GM21529 (cell line): Measurements from ENCODE around the gene SLC35F1.
"Not testable (repeated sequence)": the region's sequence is repeated elsewhere in the genome, so short reads cannot be mapped to it uniquely, and the experiment has no call there.

ENCODE experiments used
- ATAC-seq: cut with Tn5 transposase; IDR thresholded peaks from one replicate; pipeline ENCODE4 v1.9.1; 2021; ENCODE audit not compliant: unreplicated experiment

SLC35F1 gene

GRCh38 chr6:117906958-117907600 is at the start of gene SLC35F1:
Gene SLC35F1, plus strand, starts transcription at chr6:117907264.
- ATAC-seq, result peak; percentile 60

GRCh38 chr6:117858601-117859000 is 48.5 kb upstream of the SLC35F1 start:
- ATAC-seq, result not testable (repeated sequence)

- no peak for ATAC-seq
Observed at GRCh38 chr6:117861545-117861944, 45.5 kb upstream of the SLC35F1 start.

GRCh38 chr6:117866561-117866960 is 40.5 kb upstream of the SLC35F1 start:
- no peak for ATAC-seq

GRCh38 chr6:117870486-117871242 is 36.4 kb upstream of the SLC35F1 start:
- peak; percentile 89 for ATAC-seq

GRCh38 chr6:117880824-117881223 is 26.2 kb upstream of the SLC35F1 start:
- ATAC-seq, result no peak

- ATAC-seq, result no peak
Observed at GRCh38 chr6:117890172-117890571, 16.9 kb upstream of the SLC35F1 start.

- peak; percentile 47 for ATAC-seq
Observed at GRCh38 chr6:117906507-117906957, 532 bp upstream of the SLC35F1 start.

- peak; percentile 13 for ATAC-seq
Observed at GRCh38 chr6:117907601-117908245, 659 bp downstream of the SLC35F1 start.

GRCh38 chr6:117908246-117909068 is 1.4 kb downstream of the SLC35F1 start:
- no peak for ATAC-seq

GRCh38 chr6:117909638-117910037 is 2.6 kb downstream of the SLC35F1 start:
- no peak for ATAC-seq

- ATAC-seq, result no peak
Observed at GRCh38 chr6:117910549-117910948, 3.5 kb downstream of the SLC35F1 start.

- no peak for ATAC-seq
Observed at GRCh38 chr6:117911150-117911549, 4.1 kb downstream of the SLC35F1 start.

GRCh38 chr6:117911660-117912059 is 4.6 kb downstream of the SLC35F1 start:
- no peak for ATAC-seq

GRCh38 chr6:117915846-117916245 is 8.8 kb downstream of the SLC35F1 start:
- no peak for ATAC-seq

GRCh38 chr6:117916483-117916882 is 9.4 kb downstream of the SLC35F1 start:
- no peak for ATAC-seq

GRCh38 chr6:117917176-117917575 is 10.1 kb downstream of the SLC35F1 start:
- no peak for ATAC-seq

GRCh38 chr6:117918454-117918853 is 11.4 kb downstream of the SLC35F1 start:
- no peak for ATAC-seq

- no peak for ATAC-seq
Observed at GRCh38 chr6:117919275-117919674, 12.2 kb downstream of the SLC35F1 start.

GRCh38 chr6:117919775-117920729 is 13.0 kb downstream of the SLC35F1 start:
- ATAC-seq, result no peak
